HG02798 (cell line): ENCODE results near the gene RPS6KC1.
"Not testable (repeated sequence)": the region's sequence is repeated elsewhere in the genome, so short reads cannot be mapped to it uniquely, and the experiment has no call there.

ENCODE experiments used
- ATAC-seq: cut with Tn5 transposase; IDR thresholded peaks from one replicate; pipeline ENCODE4 v1.9.1; 2021; ENCODE audit warnings: mild to moderate bottlenecking; ENCODE audit not compliant: unreplicated experiment, poor library complexity

The RPS6KC1 gene

DNA sequence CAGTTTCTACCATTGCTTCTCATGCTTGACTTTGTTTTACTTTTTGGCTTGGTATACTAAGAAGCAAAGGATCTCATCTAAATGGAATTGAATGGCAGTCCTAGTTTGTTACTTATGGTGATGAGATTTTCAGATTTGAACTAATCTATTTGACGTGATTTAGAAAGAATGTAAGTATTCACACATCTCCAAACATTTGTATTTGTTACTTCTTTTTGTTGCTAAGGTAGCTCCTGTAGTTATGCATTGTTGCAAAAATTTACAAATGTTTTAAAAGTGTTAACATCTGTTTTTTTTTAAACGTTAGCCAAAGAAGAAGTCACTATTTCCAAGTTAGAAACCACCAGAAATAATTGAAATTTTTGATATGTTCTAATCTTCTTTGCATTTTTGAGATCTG, 222.5 kb downstream of the RPS6KC1 start:
- ATAC-seq, result no peak

DNA sequence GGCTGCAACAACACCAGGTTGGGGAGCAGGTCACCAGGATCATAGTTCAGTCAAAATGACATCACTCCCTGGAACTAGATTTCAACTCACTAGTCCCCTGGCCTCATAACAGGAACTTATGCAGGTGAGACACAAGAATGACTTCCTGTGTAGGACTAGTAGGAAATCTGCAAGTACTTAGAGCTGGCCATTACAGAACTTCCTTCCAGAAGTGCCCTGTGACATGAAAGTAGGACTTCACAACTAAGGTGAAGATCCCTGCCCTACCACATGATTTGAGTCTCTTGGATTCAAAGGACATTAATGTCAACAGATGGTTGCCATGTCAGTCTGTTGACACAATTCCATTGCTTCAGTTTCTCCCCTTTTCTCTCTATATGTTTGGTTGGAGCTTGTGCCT, 223.1 kb downstream of the RPS6KC1 start:
- ATAC-seq, result no peak

DNA sequence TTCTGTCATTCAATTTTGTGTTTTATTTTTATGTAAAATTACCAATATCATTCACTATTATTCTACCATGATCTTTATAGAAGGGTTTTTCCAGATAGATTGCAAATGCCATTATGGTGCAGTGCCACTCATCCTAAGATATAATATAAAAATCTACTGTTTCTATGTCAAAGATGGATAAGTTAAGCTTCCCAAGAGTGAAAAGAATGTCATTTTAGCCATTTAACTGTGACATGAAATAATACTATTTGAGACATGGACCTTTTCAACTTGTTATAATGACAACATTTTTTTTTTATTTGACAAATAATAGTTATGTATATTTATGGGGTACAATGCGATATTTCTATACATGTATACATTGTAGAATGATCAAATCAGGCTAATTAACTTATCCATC, 224.3 kb downstream of the RPS6KC1 start:
- no peak for ATAC-seq

DNA sequence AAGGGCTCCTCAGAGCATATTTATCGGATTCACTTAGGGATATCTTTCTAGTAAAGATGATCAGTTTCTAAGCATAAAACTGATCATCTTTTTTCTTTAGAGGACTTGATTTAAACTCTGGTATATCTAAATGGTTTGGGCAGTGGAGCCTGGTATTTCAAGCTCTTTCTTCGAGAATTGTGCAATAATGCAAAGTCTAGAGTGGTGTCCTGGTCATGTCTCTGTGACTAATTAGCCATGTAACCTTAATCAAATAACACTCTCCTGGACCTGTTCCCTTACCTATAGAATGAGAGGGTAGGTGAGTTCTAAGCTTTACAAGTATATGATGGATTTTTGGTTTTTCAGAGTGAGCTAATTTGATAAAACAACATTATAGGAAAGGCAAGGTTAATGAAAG, 225.2 kb downstream of the RPS6KC1 start:
- no peak for ATAC-seq

DNA sequence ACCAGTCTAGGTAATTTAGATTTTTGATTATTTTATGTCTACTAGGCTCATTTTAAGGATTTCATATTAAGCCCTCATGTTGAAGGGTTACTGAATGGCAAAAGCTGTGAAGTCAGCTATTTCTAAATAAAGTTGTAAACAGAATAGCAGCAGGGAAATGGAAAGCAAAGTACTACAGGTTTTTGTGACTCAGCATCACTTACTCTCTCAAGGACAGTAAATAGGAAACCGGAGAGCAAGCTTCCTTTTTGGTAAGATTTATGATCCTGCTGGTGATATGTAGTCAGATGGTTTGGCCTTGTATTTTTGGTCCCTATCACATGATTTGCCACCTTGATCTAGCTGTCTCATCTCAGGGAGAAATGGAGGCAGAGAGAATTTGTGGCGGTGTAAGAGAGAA, 226.0 kb downstream of the RPS6KC1 start:
- ATAC-seq, result no peak

DNA sequence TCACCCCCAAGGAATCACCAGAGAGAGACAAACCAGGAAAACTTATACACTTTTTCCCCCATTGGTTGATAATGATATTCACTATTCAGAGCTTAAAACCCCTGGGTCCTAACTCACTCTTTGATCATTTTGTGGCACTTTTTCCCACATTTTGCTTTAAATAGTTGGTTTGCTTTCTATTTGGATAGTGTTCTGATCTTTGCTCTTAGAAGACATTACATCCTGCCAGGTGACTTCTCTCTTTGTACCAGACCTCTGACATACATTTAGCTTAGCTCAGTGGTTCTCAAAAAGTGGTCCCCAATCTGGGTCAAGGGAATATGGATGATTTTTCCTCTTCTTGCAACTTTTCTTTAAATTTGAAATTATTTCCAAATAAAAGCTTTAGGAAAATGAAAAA, 228.4 kb downstream of the RPS6KC1 start:
- ATAC-seq, result no peak

DNA sequence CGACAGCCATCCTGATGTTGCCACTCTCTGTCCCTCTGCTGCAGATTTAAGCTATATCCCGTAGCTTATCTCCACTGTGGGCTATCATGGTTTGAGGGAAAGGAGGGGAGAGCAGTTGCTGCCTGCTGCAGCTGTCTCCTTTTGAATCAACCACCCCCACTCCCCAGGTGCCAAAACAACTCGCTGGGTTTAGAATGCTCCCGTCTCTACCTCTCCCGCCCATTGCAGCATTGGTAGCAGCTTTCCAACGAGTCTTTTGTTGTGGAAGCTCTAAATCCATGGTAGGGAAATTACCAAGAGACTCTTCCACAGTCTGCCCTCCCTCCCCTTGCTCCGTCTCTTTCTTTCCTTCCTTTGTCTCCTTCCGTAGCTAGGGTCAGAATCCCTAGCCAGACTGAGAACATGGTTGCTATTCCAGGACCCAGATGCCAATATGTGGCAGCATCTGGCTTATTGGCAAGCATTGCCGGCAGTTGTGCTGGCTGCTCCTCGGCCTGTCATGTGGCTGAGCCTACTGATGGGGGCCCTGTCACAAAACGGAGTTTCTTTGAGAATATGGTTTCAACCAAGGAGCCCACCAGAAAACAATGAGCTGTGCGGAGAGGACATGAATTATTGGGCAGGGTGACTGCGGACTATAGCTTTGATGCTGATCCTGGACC, 230.7 kb downstream of the RPS6KC1 start:
- ATAC-seq, result no peak

DNA sequence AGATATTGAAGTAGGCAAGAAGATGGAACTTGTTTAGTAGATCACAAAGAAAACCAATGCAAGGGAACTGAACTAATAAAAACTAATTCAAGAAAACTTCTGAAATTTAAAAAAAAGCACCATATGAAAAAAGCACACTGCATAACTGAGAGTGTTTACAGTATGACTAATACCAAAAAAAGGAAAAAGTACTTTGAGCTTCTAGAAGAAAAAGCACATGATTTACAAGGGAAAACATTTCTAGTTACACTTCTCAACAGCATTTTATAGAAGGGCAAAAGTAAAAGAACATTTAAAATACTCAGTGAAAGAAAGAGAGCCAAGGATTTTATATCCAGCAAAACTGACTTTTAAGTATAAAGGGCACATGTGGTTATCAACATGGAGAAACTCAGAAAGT, 233.6 kb downstream of the RPS6KC1 start:
- ATAC-seq, result no peak

DNA sequence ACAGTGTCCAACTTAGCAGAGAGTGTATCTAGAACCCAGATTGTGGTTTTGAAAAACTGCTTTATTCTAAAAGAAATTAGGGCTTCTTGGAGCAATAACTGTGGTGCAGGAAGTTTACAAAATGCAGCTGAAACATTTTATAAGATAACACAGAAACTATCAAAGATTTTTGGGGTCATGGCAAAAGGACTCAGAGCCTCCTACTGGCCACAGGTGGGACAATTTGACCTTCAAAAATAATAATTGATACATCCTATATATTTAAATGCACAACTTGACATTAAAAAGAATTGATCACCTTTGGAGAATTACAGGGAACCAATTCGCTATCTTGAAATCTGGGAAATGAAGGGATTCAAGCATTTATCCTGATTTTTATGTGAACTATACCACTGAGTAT, 235.2 kb downstream of the RPS6KC1 start:
- ATAC-seq, result no peak

DNA sequence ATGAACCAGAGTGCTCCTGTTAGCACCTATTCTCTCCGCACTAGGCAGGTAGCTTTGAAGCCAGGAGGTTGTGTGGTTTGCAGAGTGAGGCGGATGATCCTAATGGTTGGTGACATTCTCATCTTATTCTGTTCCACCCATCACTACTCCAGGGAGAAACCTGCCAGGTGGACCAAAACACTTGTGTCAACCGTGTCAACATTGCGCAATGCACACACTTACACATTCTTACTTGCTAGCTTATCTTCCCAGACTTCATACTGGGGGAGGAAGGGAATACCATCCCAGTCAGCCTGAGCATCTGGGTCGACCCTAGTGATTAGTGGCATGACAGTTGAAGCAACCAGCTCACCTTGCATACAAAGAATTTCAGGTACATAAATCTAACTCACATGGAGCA, 236.9 kb downstream of the RPS6KC1 start:
- no peak for ATAC-seq

DNA sequence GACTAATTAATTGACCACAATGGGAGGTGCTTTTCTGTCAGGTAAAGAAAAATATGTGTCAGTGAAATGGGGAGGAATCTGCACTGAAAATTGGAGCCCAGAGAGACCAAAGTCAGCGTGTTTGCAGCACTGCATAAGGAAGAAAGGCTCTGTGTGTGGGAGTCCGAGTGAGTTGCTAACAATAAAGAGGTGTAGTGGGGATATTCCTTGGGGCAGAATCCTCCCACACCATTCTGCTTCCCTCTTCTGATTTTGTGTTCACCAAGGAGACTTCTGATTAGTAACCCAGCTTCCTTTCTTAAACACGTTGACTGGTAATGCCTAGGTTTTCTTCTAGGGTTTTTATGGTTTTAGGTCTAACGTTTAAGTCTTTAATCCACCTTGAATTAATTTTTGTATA, 240.5 kb downstream of the RPS6KC1 start:
- no peak for ATAC-seq

DNA sequence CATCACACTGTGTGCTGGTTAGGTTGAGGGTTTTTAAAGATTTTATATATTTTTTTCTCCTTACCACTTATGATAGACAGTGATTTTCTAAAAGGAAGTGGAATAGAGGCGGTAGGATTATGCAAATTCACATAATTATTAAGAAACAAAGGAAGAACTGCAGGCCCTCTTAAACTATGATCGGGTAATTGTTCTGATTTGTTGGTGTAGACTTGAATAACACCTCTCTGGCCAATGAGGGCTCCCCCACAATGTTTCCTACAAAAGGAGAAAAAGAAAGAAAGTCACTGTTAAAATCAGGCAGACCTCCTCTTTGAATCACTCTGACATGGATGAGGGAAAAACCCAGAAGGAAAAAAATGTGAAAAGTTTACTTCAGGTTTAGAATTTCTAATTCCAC, 241.6 kb downstream of the RPS6KC1 start:
- no peak for ATAC-seq

DNA sequence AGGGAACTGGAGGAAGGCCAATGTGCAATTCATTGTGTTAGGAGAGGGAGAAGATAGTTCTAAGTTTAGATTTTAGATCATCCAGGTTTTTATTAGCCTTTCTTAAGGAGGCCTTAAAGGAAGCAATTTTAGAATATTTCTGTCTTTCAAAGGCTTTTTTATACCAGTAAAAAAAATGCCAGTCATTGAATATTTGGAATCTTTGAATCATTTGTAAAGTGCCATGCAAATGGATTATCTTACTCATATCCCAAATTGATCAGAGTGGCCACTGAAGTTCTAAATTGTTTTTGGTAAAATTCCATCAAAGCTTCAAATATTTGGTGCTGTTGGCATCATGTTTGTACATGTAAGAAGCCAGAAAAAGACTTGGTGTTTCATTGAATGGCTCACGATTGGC, 244.8 kb downstream of the RPS6KC1 start:
- ATAC-seq, result no peak

DNA sequence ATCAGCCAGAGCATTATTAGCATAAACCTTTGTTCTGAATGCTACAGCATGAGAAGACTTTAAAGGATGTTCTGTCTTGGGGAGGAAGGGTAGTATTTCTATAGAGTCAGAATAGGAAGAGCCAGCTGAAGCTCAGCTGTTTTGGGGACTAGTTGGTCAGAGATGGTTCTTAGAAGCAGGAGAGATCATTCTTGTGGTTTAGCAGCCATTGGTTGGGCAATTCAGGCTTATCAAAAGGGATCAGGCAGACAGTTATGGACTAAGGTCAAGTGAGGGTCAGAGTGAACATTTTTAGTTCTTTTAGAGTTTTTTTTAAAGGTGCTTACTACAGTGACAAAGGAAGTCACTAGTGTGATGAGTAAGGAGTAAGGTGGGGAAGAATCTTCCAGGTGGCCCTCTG, 245.5 kb downstream of the RPS6KC1 start:
- no peak for ATAC-seq

DNA sequence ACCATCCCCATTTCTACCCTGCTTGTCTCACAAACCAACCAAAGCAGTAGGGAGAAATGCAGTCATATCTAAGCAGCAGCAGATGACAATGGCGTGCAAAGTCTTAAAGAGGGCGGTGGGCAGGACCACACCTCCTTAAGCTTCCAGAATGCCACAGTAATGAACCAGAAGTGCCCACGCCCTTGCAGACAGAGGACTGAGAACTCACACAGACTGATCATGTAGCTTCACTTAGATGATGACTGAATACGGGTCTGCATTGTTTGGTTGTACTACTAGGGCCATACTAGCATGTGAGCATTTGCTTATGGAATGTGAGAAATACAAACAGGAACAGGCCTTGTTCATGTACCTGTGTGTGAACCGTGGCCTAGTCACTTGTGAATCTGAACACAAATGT, 246.0 kb downstream of the RPS6KC1 start:
- no peak for ATAC-seq

DNA sequence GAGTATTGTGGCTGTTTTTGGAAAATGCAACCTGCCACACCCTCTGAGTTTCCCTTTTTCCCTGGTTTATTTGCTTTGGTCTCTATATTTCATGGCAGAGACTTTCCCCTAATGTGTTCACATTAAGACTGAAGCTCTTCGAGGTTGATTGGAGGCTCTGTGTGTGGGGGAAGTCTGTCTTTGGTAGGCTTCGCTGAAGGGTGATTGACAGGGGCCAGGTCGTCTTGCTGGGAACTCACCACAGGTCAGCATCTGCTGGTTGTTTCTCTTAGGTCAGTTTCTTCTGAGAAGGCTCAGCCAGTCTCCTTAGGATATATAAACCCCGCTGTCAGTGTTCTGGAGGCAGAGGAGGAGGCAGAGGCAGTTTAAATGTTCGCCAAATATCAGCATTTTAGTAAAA, 249.4 kb downstream of the RPS6KC1 start:
- ATAC-seq, result no peak

DNA sequence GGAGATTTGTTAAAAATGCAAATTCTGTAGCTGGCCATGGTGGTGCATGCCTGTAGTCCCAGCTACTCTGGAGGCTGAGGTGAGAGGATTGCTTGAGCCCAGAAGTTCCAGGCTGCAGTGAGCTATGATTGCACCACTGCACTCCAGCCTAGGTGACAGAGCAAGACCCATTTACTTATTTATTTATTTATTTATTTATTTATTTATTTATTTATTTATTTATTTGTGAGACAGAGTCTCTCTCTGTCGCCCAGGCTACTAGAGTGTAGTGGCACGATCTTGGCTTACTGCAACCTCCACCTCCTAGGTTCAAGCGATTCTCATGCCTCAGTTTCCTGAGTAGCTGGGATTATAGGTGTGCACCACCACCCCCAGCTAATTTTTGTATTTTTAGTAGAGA, 250.5 kb downstream of the RPS6KC1 start:
- not testable (repeated sequence) for ATAC-seq

DNA sequence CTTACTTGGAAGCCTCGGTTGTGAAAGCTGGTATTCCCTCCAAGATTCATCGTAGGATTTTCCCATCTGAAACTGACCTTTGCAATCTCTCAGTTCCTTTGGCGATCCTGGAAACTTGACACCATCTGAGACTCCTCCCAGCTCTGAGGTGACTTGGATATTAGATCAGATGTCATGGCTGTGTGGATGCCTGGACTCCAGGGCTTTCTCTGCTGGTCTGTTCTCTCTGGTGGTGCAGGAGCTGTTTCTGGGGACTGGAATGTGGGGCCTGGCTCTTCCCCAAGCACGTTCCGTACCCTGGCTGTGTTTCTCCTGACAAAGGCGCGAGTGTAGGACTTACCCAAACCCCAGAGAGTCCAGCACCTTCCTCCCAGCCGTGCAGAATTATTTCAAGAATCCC, 252.2 kb downstream of the RPS6KC1 start:
- ATAC-seq, result no peak

DNA sequence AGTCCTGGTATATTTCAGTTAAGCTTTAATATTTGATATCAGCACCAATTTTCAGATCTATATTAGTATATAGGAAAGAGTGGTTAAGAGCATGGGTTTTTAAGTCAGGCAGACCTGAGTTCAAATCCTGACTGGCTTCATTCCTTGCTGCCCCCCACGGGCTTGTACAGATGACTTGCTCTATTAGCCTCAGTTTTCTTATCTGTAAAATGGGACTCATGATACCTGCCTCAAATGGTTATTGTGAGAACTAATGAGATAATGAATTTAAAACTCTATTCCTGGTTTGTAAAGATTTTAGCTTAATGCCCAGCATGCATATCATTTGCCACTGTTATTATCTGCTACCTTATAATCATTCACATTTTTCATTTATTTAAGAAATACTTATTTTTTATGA, 264.5 kb downstream of the RPS6KC1 start:
- ATAC-seq, result no peak

DNA sequence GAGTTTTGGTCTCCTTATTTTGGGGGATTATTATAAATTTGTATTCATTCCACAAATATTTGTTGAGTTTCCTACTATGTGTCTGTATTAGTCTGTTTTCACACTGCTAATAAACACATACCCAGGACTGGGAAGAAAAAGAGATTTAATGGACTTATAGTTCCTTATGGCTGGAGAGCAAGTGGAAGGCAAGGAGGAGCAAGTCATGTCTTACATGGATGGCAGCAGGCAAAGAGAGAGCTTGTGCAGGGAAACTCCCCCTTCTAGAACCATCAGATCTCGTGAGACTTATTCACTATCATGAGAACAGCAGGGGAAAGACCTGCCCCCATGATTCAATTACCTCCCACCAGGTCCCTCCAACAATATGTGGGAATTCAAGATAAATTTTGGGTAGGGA, 267.4 kb downstream of the RPS6KC1 start:
- not testable (repeated sequence) for ATAC-seq

DNA sequence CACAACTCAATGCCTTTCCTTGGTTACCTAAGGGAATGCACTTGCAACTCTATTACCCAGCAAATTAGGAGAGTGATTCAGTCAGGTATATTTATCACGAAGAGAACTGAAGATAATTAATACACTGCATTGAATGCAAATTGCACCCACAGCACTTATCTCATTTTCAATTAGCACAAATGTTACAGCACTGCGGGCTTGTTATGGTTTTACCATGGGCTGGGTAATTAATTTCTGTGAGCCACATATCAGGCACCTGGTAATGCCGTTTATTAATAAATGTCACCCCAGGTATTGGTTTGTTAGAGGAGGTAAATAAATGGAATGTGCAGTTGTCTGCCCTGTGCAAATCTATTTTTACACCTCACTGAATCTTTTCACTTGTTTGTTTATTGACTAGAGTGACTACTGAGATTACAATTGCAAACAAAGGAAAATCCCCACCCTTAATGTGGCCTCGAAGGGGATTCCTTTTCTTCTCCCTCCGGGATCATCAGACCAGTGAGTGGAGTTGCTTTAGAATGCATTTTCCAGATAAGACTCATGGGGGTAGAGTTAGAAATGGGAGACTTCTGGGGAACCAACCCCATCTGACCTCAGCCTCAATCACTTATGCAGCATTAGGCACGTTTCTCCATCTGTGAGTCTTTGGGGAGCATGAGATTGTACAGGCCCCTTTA, 269.3 kb downstream of the RPS6KC1 start:
- no peak for ATAC-seq
